ENCODE measurements around the gene PDZD2. TPM values are rescaled to one million over a fixed set of nuclear protein-coding genes. Genes with fewer than 3 reads are reported as not detected.

PDZD2 gene
- total RNA-seq, 4 donors from 2014 or later = 107 to 195 (median 123) TPM

DNA sequence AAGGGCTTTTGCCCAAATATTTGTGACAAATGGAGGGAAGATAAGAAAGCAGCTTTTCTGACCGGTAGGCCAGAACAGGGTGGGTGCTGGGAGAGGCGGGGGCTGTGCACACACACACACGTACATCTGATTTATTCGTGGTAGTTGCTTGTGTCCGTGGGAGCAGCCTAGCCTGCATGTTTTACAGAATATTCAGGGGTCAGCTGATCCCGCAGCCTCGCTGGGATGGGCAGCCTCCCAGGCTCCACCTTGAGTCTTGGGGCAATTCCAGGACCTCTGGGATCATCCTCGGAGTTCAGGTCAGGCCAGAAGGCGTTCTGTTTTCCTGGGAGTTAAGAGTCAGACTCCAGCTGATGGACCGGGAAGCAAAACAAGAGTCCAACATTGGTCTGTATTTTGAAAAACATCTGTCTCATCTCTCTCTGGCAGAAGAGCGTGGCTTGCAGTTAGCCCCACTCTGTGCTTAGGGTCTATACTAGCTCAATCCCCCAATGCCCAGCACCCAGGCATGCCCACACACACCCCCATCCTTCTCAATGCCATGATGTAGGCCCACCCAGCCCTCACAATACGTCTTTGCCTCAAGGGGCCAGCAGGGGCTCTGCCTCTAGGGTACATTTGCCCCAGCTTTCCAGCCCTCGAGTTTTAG is 324.6 kb downstream of the PDZD2 start:
- 49% methylated on average over 12 of the region's 13 CpGs for WGBS
- Histone ChIP-seq H3K4me3 (no peak overlapping the region), H3K27ac (no peak overlapping the region), H3K9me3 (no peaks in the 10 kb centered on the region), H3K36me3 (no peaks in the 10 kb centered on the region), H3K27me3 (no peaks in the 10 kb centered on the region), H3K4me1 (peaks cover 39% of the 10 kb centered on the region)
- TF ChIP-seq, protein P1, sequence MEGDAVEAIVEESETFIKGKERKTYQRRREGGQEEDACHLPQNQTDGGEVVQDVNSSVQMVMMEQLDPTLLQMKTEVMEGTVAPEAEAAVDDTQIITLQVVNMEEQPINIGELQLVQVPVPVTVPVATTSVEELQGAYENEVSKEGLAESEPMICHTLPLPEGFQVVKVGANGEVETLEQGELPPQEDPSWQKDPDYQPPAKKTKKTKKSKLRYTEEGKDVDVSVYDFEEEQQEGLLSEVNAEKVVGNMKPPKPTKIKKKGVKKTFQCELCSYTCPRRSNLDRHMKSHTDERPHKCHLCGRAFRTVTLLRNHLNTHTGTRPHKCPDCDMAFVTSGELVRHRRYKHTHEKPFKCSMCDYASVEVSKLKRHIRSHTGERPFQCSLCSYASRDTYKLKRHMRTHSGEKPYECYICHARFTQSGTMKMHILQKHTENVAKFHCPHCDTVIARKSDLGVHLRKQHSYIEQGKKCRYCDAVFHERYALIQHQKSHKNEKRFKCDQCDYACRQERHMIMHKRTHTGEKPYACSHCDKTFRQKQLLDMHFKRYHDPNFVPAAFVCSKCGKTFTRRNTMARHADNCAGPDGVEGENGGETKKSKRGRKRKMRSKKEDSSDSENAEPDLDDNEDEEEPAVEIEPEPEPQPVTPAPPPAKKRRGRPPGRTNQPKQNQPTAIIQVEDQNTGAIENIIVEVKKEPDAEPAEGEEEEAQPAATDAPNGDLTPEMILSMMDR (IDR thresholded peaks at IDR 0.05) = no peak
- TF ChIP-seq POLR2AphosphoS5 (IDR thresholded peaks at IDR 0.05) (no peak), EP300 (IDR thresholded peaks at IDR 0.05) (no peak), POLR2A (IDR thresholded peaks at IDR 0.05) (no peak)
- DNase-seq (ENCODE audit: low spot score in 2 of 2) = no peak

DNA sequence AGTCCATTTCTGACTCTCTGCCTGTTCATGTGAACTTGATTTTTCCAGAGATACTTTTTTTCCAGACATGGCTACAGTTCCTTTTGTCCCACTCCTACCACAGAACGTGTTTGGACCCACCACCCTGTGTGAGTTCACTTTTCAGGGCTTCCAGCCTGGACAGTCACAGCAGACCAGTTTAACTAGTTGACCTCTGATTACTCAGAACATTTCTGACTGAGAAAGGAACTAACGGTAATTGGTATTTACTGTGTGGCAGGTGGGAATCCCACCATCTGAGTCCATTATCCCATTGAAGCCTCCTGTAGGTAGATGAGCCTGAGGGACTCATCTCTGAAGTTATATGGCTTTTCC is 325.1 kb downstream of the PDZD2 start:
- 85% methylated on average over 2 of the region's 2 CpGs for WGBS
- peaks cover 39% of the 10 kb centered on the region for H3K4me1 ChIP-seq
- H3K9me3 ChIP-seq = no peaks in the 10 kb centered on the region
- no peak for DNase-seq (ENCODE audit: low spot score in 2 of 2)
- no peaks in the 10 kb centered on the region for H3K27me3 ChIP-seq
- H3K4me3 ChIP-seq = no peak overlapping the region
- H3K27ac ChIP-seq = no peak overlapping the region
- no peaks in the 10 kb centered on the region for H3K36me3 ChIP-seq
- TF ChIP-seq, protein P1 (IDR thresholded peaks at IDR 0.05) = no peak
- no peak for TF ChIP-seq POLR2A (IDR thresholded peaks at IDR 0.05)
- no peak for TF ChIP-seq EP300 (IDR thresholded peaks at IDR 0.05)
- TF ChIP-seq POLR2AphosphoS5 (IDR thresholded peaks at IDR 0.05) = no peak

DNA sequence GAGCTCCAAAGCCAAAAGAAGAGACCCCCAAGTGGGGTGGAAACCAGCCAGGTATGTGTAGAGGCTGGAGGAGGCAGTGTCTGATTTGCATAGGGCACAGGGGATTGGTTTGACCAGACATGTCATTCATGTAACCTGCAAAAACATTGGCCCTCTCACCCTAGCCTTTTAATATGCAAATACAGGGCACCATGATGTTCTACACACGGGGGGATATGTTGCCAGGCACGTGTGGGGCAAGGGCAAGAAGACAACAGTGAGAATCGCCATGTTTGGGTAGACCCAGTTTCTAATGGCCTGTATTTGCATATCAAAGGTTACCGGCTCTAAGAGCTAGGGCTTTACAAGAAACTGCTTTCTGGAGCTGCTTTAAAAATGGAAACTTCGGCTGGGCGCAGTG is 326.3 kb downstream of the PDZD2 start:
- TF ChIP-seq POLR2A (IDR thresholded peaks at IDR 0.05) = no peak
- TF ChIP-seq, protein P1 (IDR thresholded peaks at IDR 0.05) = no peak
- no peak for TF ChIP-seq POLR2AphosphoS5 (IDR thresholded peaks at IDR 0.05)
- no peak for TF ChIP-seq EP300 (IDR thresholded peaks at IDR 0.05)
- Histone ChIP-seq H3K4me1 (peaks cover 39% of the 10 kb centered on the region), H3K36me3 (no peaks in the 10 kb centered on the region), H3K27ac (no peak overlapping the region), H3K4me3 (no peak overlapping the region), H3K27me3 (no peaks in the 10 kb centered on the region), H3K9me3 (no peaks in the 10 kb centered on the region)
- 93% methylated on average over 6 of the region's 6 CpGs for WGBS
- no peak for DNase-seq (ENCODE audit: low spot score in 2 of 2)

DNA sequence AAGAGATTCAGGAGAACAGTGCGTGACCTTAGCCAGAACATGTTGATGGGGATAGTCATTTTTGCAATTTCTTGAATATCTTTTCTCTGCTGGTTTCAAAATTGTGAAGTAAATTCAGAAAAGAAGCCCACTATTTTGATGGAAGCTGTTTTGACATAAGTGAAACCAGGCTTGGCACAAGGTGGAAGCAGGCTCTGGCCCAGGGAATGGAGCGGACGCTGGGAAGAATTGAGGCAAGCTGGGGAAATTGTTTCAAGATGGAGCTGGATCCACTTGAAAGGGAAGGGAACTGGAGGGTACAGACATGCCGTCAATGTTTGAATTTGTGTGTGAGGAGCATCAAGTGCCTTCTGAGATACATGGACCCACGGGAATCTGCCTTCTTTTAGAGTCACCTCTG is 328.0 kb downstream of the PDZD2 start:
- no peaks in the 10 kb centered on the region for H3K9me3 ChIP-seq
- 61% methylated on average over 5 of the region's 5 CpGs for WGBS
- H3K27me3 ChIP-seq = no peaks in the 10 kb centered on the region
- no peaks in the 10 kb centered on the region for H3K36me3 ChIP-seq
- no peak overlapping the region for H3K4me3 ChIP-seq
- peaks cover 34% of the 10 kb centered on the region for H3K4me1 ChIP-seq
- no peak for DNase-seq (ENCODE audit: low spot score in 2 of 2)
- TF ChIP-seq POLR2AphosphoS5 (IDR thresholded peaks at IDR 0.05) (no peak), EP300 (IDR thresholded peaks at IDR 0.05) (no peak), POLR2A (IDR thresholded peaks at IDR 0.05) (no peak)
- TF ChIP-seq, protein P1 (IDR thresholded peaks at IDR 0.05) = no peak
- no peak overlapping the region for H3K27ac ChIP-seq

DNA sequence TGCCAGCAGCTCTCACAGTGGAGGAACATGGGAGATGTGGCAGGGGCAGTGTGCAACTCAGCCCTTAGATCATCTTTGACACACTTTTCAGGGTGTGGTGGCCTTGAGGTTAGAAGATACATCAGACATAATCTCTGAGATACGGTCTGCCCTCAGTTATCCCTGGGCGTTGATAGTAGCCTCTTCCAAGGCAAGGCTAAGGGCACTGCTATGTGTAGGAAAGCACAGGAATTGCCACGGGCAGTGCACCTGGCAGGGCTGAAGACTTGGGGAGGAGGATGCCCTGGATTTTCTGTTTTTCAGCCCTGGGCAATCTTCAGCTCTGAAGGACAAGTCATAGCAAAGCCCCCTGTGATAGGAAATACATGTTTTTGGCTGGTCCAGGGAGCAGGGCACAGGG is 328.5 kb downstream of the PDZD2 start:
- WGBS = 34% methylated on average over 3 of the region's 3 CpGs
- no peak overlapping the region for H3K4me3 ChIP-seq
- no peaks in the 10 kb centered on the region for H3K9me3 ChIP-seq
- TF ChIP-seq EP300 (IDR thresholded peaks at IDR 0.05) (no peak), POLR2AphosphoS5 (IDR thresholded peaks at IDR 0.05) (no peak), POLR2A (IDR thresholded peaks at IDR 0.05) (no peak)
- TF ChIP-seq, protein P1 (IDR thresholded peaks at IDR 0.05) = no peak
- H3K27me3 ChIP-seq = no peaks in the 10 kb centered on the region
- H3K4me1 ChIP-seq = peaks cover 29% of the 10 kb centered on the region
- H3K36me3 ChIP-seq = no peaks in the 10 kb centered on the region
- DNase-seq (ENCODE audit: low spot score in 2 of 2) = no peak
- no peak overlapping the region for H3K27ac ChIP-seq

Data from suprapubic skin (tissue), 4 donors.